HepG2 (cell line): ENCODE results near the gene DOK4. TPM values are rescaled to one million over a fixed set of nuclear protein-coding genes. Genes with fewer than 3 reads are reported as not detected.
A peak's percentile ranks its signal among the peaks of the same experiment; 100 is the strongest.

ENCODE experiments used
- ADNP ChIP-seq: sonication (generic); formaldehyde crosslinking; IDR thresholded peaks from 2 replicates; pipeline ENCODE4 v1.4.0; 2020; ENCODE audit warnings: missing genetic modification reagents
- BORCS8-MEF2B ChIP-seq: sonication (generic); formaldehyde crosslinking; IDR thresholded peaks from 2 replicates; pipeline ENCODE4 v1.8.0; 2022; ENCODE audit warnings: mild to moderate bottlenecking, missing genetic modification reagents
- HNRNPLL ChIP-seq: fragments of 200-400 bp; formaldehyde crosslinking; IDR thresholded peaks from 2 replicates; pipeline ENCODE4 v1.6.1; 2017; ENCODE audit warnings: mild to moderate bottlenecking, low read depth, low read length; ENCODE audit not compliant: poor library complexity, severe bottlenecking
- KDM3A ChIP-seq: IDR thresholded peaks from 2 replicates; pipeline ENCODE4 v1.6.1; 2018; ENCODE audit warnings: low read depth, missing compliant biosample characterization
- KDM6A ChIP-seq: IDR thresholded peaks from 2 replicates; pipeline ENCODE4 v1.6.1; 2016; ENCODE audit warnings: low read depth
- KLF12 ChIP-seq: sonication (generic); formaldehyde crosslinking; IDR thresholded peaks from 2 replicates; pipeline ENCODE4 v1.4.0; 2020; ENCODE audit warnings: missing genetic modification reagents, borderline replicate concordance
- MAF1 ChIP-seq: sonication (generic); formaldehyde crosslinking; IDR thresholded peaks from 2 replicates; pipeline ENCODE4 v1.5.0; 2020; ENCODE audit warnings: missing genetic modification reagents, borderline replicate concordance
- PATZ1 ChIP-seq: sonication (generic); formaldehyde crosslinking; IDR thresholded peaks from 2 replicates; pipeline ENCODE4 v1.4.0; 2020; ENCODE audit warnings: missing genetic modification reagents
- PAXIP1 ChIP-seq: sonication (generic); formaldehyde crosslinking; conservative IDR thresholded peaks from 2 replicates; pipeline ENCODE4 v1.4.0; 2020; ENCODE audit warnings: mild to moderate bottlenecking, missing genetic modification reagents, moderate library complexity
- PCBP1 ChIP-seq: fragments of 200-400 bp; formaldehyde crosslinking; IDR thresholded peaks from 2 replicates; pipeline ENCODE4 v1.6.1; 2017; ENCODE audit warnings: mild to moderate bottlenecking, low read depth, low read length, borderline replicate concordance
- POGK ChIP-seq: sonication (generic); formaldehyde crosslinking; conservative IDR thresholded peaks from 2 replicates; pipeline ENCODE4 v1.8.0; 2022; ENCODE audit warnings: mild to moderate bottlenecking, moderate library complexity, missing genetic modification reagents
- RXRB ChIP-seq: IDR thresholded peaks from 2 replicates; pipeline ENCODE4 v1.6.1; 2016; ENCODE audit warnings: borderline replicate concordance, missing genetic modification reagents, missing compliant biosample characterization
- SRY ChIP-seq: sonication (generic); formaldehyde crosslinking; IDR thresholded peaks from 2 replicates; pipeline ENCODE4 v1.8.0; 2022; ENCODE audit warnings: mild to moderate bottlenecking, missing genetic modification reagents
- TRIM24 ChIP-seq: sonication (generic); formaldehyde crosslinking; IDR thresholded peaks from 2 replicates; pipeline ENCODE4 v1.8.0; 2022; ENCODE audit warnings: mild to moderate bottlenecking, missing genetic modification reagents
- WIZ ChIP-seq: sonication (generic); formaldehyde crosslinking; IDR thresholded peaks from 2 replicates; pipeline ENCODE4 v1.5.1; 2020; ENCODE audit warnings: mild to moderate bottlenecking, missing genetic modification reagents
- ZNF451 ChIP-seq: sonication (generic); formaldehyde crosslinking; IDR thresholded peaks from 2 replicates; pipeline ENCODE4 v1.5.0; 2020; ENCODE audit warnings: mild to moderate bottlenecking, missing genetic modification reagents
- ZNF546 ChIP-seq: sonication (generic); formaldehyde crosslinking; conservative IDR thresholded peaks from 2 replicates; pipeline ENCODE4 v1.8.1; 2023; ENCODE audit warnings: mild to moderate bottlenecking, missing genetic modification reagents
- ZNF775 ChIP-seq: sonication (generic); formaldehyde crosslinking; IDR thresholded peaks from 2 replicates; pipeline ENCODE4 v1.4.0; 2020; ENCODE audit warnings: missing genetic modification reagents, mild to moderate bottlenecking, moderate library complexity, borderline replicate concordance
- ZNF891 ChIP-seq: sonication (generic); formaldehyde crosslinking; IDR thresholded peaks from 2 replicates; pipeline ENCODE4 v1.5.0; 2020; ENCODE audit warnings: mild to moderate bottlenecking, missing genetic modification reagents
- ZSCAN21 ChIP-seq: sonication (generic); formaldehyde crosslinking; IDR thresholded peaks from 2 replicates; pipeline ENCODE4 v1.8.0; 2022; ENCODE audit warnings: mild to moderate bottlenecking, missing genetic modification reagents, moderate library complexity, borderline replicate concordance
- polyA plus RNA-seq, 8 experiments: library from polyadenylated mRNA; depleted of rRNA in 3 of 8; stranded (reverse) in 7 of 8; unstranded in 1 of 8; fragments of >200 nt; fragmentation: Illumina TruSeq in 4 of 8; extraction: Trizol in 4 of 8; gene quantifications; 2 replicates each; pipeline versions ENCODE4 v1.2.1 to v1.2.3, GENCODE V29; 2011 to 2016; ENCODE audit warnings: low read depth in 4 of 8, missing spikeins in 1 of 8, mixed read lengths in 1 of 8; ENCODE audit not compliant: insufficient read depth in 1 of 8
- total RNA-seq, 5 experiments: library from RNA; depleted of rRNA; stranded (reverse); fragments of >200 nt; fragmentation: Illumina TruSeq; extraction: Trizol; gene quantifications; 2 replicates each; pipeline ENCODE4 v1.2.3, GENCODE V29; 2016; ENCODE audit warnings: low read depth in 1 of 5

DOK4 gene
- total and polyA plus RNA-seq, 2 of the 13 experiments (the other 11 are each of a cell fraction or from before 2014, with no cell fraction given): 52.7 to 70.0 TPM

- TF ChIP-seq TRIM24 (CRISPR knock-in tag): 0 out of 2 replicates have a peak, but pooled peaks have one; percentile 43
- TF ChIP-seq MAF1 (CRISPR knock-in tag): 0 out of 2 replicates have a peak, but pooled peaks have one; percentile 36
- peak; percentile 48; the same call in 1 of the 2 replicates for TF ChIP-seq BORCS8-MEF2B (CRISPR knock-in tag)
- no peak for TF ChIP-seq ZNF775 (CRISPR knock-in tag)
- TF ChIP-seq PAXIP1: 0 out of 2 replicates have a peak, but pooled peaks have one; percentile 15
- 0 out of 2 replicates have a peak, but pooled peaks have one; percentile 52 for TF ChIP-seq ADNP (CRISPR knock-in tag)
- no peak for TF ChIP-seq KDM6A (CRISPR knock-in tag)
- peak; percentile 35; the same call in 1 of the 2 replicates for TF ChIP-seq ZNF451 (CRISPR knock-in tag)
- 0 out of 2 replicates have a peak, but pooled peaks have one; percentile 58 for TF ChIP-seq ZSCAN21
- TF ChIP-seq KDM3A: 0 out of 2 replicates have a peak, but pooled peaks have one; percentile 17
- TF ChIP-seq SRY (CRISPR knock-in tag): 0 out of 2 replicates have a peak, but pooled peaks have one; percentile 24
- 0 out of 2 replicates have a peak, but pooled peaks have one; percentile 34 for TF ChIP-seq ZNF891
- TF ChIP-seq KLF12: no peak
- no peak for TF ChIP-seq ZNF546
- TF ChIP-seq HNRNPLL: peak; percentile 13
- TF ChIP-seq PCBP1: 0 out of 2 replicates have a peak, but pooled peaks have one; percentile 29
- TF ChIP-seq PATZ1 (CRISPR knock-in tag): peak; percentile 62
- 0 out of 2 replicates have a peak, but pooled peaks have one; percentile 51 for TF ChIP-seq POGK
- TF ChIP-seq WIZ: no peak
- TF ChIP-seq RXRB (CRISPR knock-in tag): 0 out of 2 replicates have a peak, but pooled peaks have one; percentile 26
These were observed 990 bp downstream of the DOK4 start (continued) for GRCh38 chr16:57485091-57485915.
